Uterus (tissue), 4 donors: ENCODE results near the gene BCAS3. TPM values are rescaled to one million over a fixed set of nuclear protein-coding genes. Genes with fewer than 3 reads are reported as not detected.

Source experiments
- DNase-seq, 2 donors: peaks; one replicate each; pipeline ENCODE4 v3.0.0-alpha.2; 2019 to 2020
- H3K27ac ChIP-seq, 2 donors: fragments of 200-600 bp; sonication (generic); 1 replicate in 1 of 2; 2 replicates in 1 of 2; pipeline ENCODE4 v1.5.1; 2016 to 2018
- H3K27me3 ChIP-seq, 2 donors: fragments of 200-600 bp; sonication (generic); one replicate each; pipeline ENCODE4 v1.5.1; 2018 to 2019; ENCODE audit warnings: control low read depth in 1 of 2
- H3K36me3 ChIP-seq, 2 donors: fragments of 200-600 bp; sonication (generic); one replicate each; pipeline ENCODE4 v1.5.1; 2019; ENCODE audit warnings: control low read depth in 1 of 2
- H3K4me1 ChIP-seq, 2 donors: fragments of 200-600 bp; sonication (generic); one replicate each; pipeline ENCODE4 v1.5.1; 2018 to 2019; ENCODE audit warnings: control low read depth in 1 of 2
- H3K4me3 ChIP-seq, 2 donors: fragments of 200-600 bp; sonication (generic); 1 replicate in 1 of 2; 2 replicates in 1 of 2; pipeline ENCODE4 v1.5.1; 2018 to 2019; ENCODE audit warnings: mild to moderate bottlenecking in 1 of 2
- H3K9me3 ChIP-seq, 2 donors: fragments of 200-600 bp; sonication (generic); one replicate each; pipeline ENCODE4 v1.5.1; 2019; ENCODE audit warnings: control low read depth in 1 of 2
- POLR2A ChIP-seq, 2 donors: fragments of 450-650 bp; IDR thresholded peaks; one replicate each; pipeline ENCODE4 v1.6.1; 2016; ENCODE audit warnings: antibody characterized with exemption in 2 of 2, mild to moderate bottlenecking in 1 of 2, moderate library complexity in 1 of 2
- intact Hi-C: fragments of 100-400 bp; cut with DNase I; formaldehyde crosslinking; loops from one replicate; pipeline ENCODE4 v1.15.1; 2023; ENCODE audit warnings: low total_unique reads
- total RNA-seq, 4 donors: library from RNA; depleted of rRNA in 3 of 4; stranded (reverse); fragments of >200 nt in 3 of 4; gene quantifications; one replicate each; pipeline versions ENCODE4 v1.1.0 to v1.2.4, GENCODE V29; 2014 to 2023
- TF ChIP-seq, protein P1 (sequence below), 4 experiments: fragments of 200-600 bp in 2 of 4; fragments of 450-650 bp in 2 of 4; sonication (generic) in 2 of 4; IDR thresholded peaks; one replicate each; pipeline ENCODE4 v1.5.1; 2016 to 2019; ENCODE audit warnings: antibody characterized with exemption in 4 of 4, mild to moderate bottlenecking in 2 of 4, moderate library complexity in 1 of 4
- donor health status: DM: yes; HTN: yes; CAD: no.

BCAS3 gene
- total RNA-seq, 4 donors from 2014 or later, result 42.6 to 147 (median 83.7) TPM

DNA sequence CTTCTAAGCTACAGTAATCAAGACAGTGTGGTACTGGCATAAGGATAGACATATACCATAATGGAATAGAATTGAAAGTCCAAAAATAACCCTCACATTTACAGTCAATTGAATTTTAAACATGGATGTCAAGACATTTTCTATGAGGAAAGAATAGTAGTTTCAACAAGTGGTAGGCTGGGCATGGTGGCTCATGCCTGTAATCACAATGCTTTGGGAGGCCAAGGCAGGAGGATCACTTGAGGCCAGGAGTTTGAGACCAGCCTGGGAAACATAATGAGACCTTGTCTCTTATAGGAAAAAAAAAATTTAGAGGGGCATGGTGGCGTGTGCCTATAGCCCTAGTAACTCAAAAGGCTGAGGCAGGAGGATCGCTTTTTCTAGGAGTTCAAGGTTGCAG is 599.2 kb downstream of the BCAS3 start:
- TF ChIP-seq, protein P1, sequence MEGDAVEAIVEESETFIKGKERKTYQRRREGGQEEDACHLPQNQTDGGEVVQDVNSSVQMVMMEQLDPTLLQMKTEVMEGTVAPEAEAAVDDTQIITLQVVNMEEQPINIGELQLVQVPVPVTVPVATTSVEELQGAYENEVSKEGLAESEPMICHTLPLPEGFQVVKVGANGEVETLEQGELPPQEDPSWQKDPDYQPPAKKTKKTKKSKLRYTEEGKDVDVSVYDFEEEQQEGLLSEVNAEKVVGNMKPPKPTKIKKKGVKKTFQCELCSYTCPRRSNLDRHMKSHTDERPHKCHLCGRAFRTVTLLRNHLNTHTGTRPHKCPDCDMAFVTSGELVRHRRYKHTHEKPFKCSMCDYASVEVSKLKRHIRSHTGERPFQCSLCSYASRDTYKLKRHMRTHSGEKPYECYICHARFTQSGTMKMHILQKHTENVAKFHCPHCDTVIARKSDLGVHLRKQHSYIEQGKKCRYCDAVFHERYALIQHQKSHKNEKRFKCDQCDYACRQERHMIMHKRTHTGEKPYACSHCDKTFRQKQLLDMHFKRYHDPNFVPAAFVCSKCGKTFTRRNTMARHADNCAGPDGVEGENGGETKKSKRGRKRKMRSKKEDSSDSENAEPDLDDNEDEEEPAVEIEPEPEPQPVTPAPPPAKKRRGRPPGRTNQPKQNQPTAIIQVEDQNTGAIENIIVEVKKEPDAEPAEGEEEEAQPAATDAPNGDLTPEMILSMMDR (IDR thresholded peaks at IDR 0.05), result no peak
- TF ChIP-seq POLR2A (IDR thresholded peaks at IDR 0.05), result no peak

GRCh38 chr17:61279476-61280145 is 602.0 kb downstream of the BCAS3 start:
- Histone ChIP-seq H3K27me3 (no peaks in the 10 kb centered on the region), H3K27ac (peak overlapping the region in 1 of 2 donors; percentile 12), H3K36me3 (no peaks in the 10 kb centered on the region), H3K9me3 (no peaks in the 10 kb centered on the region), H3K4me3 (no peak overlapping the region), H3K4me1 (no peaks in the 10 kb centered on the region)
- DNase-seq, result no peak
- intact Hi-C loops, result no loop called here
- TF ChIP-seq, protein P1 (IDR thresholded peaks at IDR 0.05), result no peak
- TF ChIP-seq POLR2A (IDR thresholded peaks at IDR 0.05), result no peak

More for the DNA sequence above, 599.2 kb downstream of the BCAS3 start:
- Histone ChIP-seq H3K9me3 (no peaks in the 10 kb centered on the region), H3K4me3 (no peak overlapping the region), H3K4me1 (no peaks in the 10 kb centered on the region), H3K36me3 (no peaks in the 10 kb centered on the region), H3K27ac (no peak overlapping the region), H3K27me3 (no peaks in the 10 kb centered on the region)
- intact Hi-C loops, result no loop called here
- no peak for DNase-seq

GRCh38 chr17:61280338-61280737 is 602.7 kb downstream of the BCAS3 start:
- Histone ChIP-seq H3K9me3 (no peaks in the 10 kb centered on the region), H3K27me3 (no peaks in the 10 kb centered on the region), H3K27ac (no peak overlapping the region), H3K36me3 (no peaks in the 10 kb centered on the region), H3K4me3 (no peak overlapping the region), H3K4me1 (no peaks in the 10 kb centered on the region)
- no peak for DNase-seq
- intact Hi-C loops, result no loop called here
- TF ChIP-seq, protein P1 (IDR thresholded peaks at IDR 0.05), result no peak
- no peak for TF ChIP-seq POLR2A (IDR thresholded peaks at IDR 0.05)

- no peak for TF ChIP-seq POLR2A (IDR thresholded peaks at IDR 0.05)
- TF ChIP-seq, protein P1 (IDR thresholded peaks at IDR 0.05), result no peak
- Histone ChIP-seq H3K27ac (no peak overlapping the region), H3K4me3 (no peak overlapping the region), H3K36me3 (no peaks in the 10 kb centered on the region), H3K27me3 (no peaks in the 10 kb centered on the region), H3K9me3 (no peaks in the 10 kb centered on the region), H3K4me1 (no peaks in the 10 kb centered on the region)
- no peak for DNase-seq
- intact Hi-C loops, result no loop called here
These were observed 603.2 kb downstream of the BCAS3 start for GRCh38 chr17:61280851-61281250.

DNA sequence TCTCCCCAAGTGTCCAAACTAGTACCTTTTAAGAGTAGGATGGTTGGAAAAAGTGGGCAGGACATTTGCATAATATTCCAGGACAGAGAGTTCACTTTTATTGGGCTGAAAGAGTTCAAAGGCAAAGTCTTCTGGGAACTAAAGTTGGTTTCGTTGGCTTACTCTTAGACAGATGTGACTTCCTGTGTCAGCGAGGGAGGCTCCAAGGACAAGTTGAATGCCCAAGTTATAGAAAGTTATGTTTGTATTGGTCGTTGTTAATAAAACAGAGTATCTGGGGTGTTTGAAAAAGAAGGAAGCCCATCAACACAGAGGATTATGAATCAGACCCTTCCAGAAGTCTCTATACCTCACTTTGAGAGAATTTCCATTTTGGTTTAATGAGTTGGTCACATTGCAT is 604.7 kb downstream of the BCAS3 start:
- Histone ChIP-seq H3K4me3 (no peak overlapping the region), H3K36me3 (no peaks in the 10 kb centered on the region), H3K27me3 (no peaks in the 10 kb centered on the region), H3K4me1 (no peaks in the 10 kb centered on the region), H3K27ac (no peak overlapping the region), H3K9me3 (no peaks in the 10 kb centered on the region)
- TF ChIP-seq, protein P1 (IDR thresholded peaks at IDR 0.05), result no peak
- TF ChIP-seq POLR2A (IDR thresholded peaks at IDR 0.05), result no peak
- no peak for DNase-seq
- intact Hi-C loops, result no loop called here
